Measurements from ENCODE around the gene ANKRD39.

ANKRD39 gene

GRCh38 chr2:96852667-96853066 is 5.1 kb downstream of the ANKRD39 start:
- no peak for DNase-seq

DNA sequence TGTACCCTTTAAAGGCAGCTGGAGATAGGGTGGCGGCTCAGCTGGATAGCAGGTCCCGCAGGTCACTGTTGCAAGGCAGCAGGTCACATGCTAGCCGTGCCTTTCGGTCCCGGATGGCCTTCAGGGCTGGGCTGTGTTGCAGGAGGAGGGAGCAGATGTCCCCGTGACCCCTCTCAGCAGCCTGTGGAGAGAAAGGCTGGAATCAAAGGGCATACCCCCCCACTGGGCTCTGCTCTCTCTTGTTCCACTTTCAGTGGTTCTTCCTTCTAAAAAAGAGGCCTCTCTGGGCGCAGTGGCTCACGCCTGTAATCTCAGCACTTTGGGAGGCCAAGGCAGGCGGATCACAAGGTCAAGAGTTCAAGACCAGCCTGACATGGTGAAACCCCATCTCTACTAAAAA is 9.6 kb downstream of the ANKRD39 start:
- DNase-seq: no peak

DNA sequence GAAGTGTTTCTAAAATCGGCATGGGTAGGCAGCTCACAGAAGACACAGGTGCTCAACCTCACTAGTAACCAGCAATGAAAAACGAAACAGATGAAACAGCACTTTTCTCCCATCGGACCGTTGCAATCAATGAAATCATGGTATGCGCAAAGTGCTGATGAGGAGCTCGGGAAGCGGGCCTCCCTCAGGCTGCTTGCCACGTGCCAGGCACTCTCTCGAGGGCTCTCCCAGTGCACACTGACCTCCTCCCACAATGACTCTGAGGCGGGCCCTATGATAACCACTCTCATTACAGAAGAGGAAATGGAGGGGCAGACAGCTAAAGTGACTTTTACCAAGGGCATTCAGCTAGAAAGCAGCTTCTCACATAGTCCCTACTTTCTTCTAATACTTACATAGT is 10.2 kb downstream of the ANKRD39 start:
- no peak for DNase-seq

DNA sequence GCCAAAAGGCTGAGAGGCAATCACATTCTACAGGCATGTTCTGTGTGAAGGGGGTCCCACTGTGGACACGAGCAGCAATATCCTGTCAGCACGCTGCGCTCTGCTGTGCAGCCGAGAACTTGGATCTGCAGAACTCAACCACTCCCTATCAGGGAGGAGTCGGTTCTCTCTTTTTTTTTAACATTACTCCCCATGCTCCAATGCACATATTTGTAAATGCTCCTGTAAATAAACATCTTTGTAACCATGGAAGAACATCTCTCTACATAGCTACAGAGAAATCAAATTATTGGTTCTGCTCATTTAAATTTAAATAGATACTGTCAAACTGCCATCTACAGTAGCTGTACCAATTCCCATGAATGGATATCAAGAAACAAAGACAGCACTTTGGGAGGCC is 11.0 kb downstream of the ANKRD39 start:
- no peak for DNase-seq

DNA sequence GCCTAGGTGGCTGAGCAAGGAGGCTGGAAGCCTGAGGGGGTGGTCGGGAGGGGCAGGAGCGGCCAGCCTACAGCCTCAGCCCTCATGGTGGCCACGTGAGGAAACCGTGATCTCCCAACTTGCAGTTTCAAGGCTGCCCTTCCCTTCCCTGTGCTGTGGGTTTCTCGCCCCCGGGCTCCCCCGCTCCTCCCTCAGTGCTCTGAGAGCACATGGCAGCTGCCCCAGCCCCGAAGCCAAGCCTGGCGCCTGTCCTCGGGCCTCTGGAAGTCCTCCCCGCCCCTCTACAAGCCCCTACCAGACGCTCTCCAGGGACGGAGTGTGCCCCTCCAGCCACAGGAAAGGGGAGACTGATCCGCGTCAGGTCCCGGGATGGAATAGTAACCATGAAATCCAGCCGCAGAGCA is 13.4 kb downstream of the ANKRD39 start:
- DNase-seq: no peak

DNA sequence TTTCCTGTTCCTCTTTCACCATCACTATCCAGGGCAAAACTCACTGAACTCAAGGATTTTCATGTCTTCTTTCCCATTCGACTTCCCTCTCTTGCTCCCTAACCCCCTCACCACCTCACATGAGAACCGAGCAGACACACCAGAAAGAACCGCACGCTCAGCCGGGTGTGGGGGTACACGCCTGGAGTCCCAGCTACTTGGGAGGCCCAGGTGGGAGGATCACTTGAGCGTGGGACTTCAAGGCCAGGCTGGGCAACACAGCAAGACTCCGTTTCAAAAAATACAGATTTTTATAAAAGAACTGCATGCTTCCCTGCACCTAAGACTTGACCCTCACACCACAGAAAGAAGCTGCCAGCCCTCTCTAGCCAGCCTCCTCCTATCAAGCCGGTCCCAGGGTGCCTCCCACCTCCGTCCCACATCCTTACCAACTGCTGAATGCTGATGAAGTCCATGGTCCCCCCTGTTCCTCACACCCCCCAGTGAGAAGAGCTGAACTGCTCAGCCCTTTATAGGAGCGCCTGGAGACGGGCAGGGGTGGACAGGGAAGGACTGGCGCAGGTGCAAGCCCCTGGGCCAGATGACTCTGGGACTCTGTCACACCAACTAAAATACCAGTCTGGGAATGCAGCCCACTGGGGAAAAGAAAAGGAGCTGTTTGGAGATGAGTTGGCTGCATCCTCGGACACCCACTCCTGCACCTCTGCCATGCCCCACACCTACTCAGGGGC is 14.1 kb downstream of the ANKRD39 start, which contains the start of gene ANKRD23:
Gene ANKRD23, minus strand, starts transcription at position 484 of the 731 bp plus-strand sequence. Its CDS starts 29 bp downstream, at position 455.
- DNase-seq: no peak

DNA sequence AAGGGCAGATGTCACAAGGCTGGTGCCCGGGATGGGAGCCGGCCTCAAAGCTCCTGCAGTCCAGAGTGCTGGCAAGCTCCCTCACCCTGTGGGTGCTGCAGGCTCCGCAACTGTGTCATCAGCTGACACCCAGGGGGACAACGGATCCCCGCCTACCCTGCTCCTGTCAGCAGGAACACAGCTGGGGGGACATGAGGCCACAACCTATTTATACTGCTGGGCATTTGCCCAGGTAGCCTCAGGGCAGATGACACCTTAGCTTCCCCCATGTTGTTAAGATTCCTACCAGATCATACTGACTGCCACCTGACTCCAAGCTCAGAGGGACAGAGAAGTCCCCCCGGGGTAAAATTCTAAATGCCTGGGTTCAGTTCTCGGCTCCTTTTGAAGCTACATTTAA is 15.2 kb downstream of the ANKRD39 start:
- no peak for DNase-seq

DNA sequence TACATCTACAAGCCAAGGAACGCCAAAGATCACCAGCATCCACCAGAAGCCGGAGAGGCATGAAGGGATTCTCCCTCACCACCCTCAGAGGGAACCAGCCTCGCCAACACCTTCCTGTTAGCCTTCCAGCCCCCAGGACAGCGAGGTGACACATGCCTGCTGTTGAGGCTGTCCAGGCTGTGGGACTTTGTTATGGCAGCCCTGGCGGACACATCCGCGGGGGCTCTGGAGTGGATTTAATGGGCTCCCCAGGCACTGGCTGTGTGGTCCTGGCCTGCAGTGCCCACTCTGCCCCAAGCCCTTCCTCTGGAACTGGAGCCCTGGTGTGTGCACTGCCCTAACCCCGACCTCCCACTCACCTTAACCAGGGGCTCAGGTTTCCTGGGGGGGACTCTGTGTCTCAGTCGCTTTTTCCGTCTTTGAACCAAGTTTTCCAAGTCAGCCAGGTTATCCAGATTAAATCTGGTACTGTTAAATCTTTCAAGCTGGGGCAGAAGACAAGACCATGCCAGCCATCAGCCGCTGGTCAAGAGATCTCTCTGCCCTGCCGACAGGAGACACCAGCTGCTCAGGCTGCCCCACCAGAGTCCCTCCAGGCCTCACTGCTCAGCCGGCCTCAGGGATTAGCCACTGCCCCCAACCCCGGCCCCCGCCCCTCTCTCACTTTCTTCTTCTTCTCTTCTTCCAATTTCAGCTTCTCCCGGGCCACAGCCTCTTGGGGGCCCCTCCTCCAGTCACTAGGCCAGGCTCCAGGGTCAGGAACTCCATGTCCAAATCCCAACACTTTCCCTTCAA is 15.9 kb downstream of the ANKRD39 start:
- DNase-seq: no peak

GRCh38 chr2:96839875-96840850 is 17.7 kb downstream of the ANKRD39 start:
- no peak for DNase-seq

- DNase-seq: no peak
Measured at GRCh38 chr2:96839293-96839874, 18.4 kb downstream of the ANKRD39 start.

GRCh38 chr2:96838345-96839292 is 19.2 kb downstream of the ANKRD39 start:
- no peak for DNase-seq

DNA sequence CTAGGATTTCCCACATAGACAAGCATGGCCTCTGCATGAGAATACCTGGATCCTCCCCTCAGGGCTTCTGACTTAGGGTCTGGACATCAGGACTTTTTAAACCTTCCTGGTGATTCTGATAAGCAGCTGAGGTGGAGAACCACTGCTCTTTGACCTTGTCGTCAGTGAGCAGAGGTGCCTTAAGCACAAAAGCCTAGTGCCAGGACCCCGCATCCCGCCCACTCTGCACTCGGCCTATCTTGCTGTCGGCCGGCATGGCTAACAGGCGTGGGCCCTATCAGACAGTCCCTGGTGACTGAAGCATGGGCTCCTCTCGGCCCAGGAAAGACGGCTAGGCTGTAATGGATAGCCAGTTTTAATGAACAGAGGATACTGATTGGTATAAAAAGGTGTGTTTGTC is 20.2 kb downstream of the ANKRD39 start:
- no peak for DNase-seq

DNA sequence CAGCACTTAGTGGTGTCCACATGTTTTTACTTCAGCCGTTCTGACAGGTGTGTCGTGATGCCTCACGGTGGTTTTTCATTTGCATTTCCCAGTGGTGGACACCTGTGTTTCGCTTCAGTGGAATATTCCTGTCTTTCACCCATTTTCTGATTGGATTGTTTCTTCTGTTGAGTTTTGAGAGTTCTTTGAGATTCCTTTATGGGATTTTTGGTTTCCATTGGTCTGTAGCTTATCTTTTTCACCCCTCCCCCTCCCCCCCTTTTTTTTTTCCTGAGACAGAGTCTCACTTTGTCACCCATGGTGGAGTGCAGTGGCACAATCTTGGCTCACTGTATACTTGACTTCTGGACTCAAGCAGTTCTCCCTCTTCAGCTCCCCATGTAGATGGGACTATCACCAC is 22.0 kb downstream of the ANKRD39 start:
- DNase-seq: no peak

GRCh38 chr2:96832754-96833507 is 24.9 kb downstream of the ANKRD39 start:
- no peak for DNase-seq

- no peak for DNase-seq
Measured at GRCh38 chr2:96832408-96832753, 25.4 kb downstream of the ANKRD39 start.

DNA sequence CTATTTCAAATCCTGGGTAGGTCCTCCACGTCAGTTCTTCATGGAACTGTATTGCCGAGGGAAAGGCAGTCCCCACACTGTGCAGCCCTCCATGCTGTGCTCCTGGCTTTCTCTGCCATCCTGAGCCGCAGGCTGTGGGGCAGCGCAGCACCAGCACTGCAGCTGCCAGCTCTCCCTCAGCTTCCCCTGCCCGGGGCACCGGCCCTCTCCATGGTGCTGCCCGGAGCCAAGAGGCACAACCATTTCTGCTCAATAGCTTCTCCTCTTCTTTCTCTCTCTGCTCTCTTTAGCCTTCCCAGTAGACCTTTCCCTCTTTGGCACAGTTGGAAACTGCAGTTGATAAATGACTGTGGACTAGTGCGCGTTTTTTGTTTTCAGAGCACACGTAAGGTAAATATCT is 26.1 kb downstream of the ANKRD39 start:
- no peak for DNase-seq

DNA sequence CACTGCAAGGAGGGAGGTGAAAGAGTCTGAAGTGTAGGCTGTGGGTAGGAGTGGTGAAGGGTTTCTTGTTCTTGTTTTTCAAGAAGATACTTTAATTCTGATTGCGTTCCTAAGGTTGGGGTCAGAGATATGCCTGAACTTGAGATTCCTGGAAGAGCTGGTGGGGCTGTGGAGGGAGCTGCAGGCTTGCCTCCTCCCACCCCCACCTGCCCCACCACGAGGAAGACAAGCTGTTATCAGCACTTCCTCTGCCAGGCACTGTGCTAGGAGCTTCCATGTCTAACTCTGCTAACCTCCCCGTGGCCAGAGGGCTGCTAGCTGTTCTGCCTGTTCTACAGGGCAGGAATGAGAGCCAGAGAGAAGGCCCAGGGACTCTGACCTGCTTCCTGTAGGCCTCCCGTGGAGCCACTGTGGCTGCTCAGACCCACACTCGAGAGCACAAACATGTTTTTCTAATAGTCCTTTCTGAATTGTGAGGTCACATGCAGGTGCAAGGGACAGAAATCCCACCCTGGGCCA is 27.7 kb downstream of the ANKRD39 start:
- no peak for DNase-seq

DNA sequence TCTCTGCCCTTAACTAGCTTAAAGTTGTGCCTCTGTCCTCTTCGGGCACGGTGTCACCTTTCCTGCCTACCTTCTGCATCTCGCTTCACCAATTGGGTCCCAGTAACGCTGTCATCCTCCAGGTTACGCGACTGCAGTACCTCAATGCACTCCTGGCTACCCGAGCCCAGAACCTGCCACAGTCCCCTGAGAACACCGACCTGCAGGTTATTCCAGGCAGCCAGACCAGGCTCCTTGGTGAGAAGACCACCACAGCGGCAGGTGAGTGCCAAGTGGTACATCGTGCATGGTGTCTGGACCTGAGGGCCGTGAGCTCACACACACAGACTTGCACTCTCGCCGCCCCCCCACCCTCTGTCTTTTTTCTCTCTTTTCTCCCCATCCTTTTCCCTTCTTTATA is 28.9 kb downstream of the ANKRD39 start:
- DNase-seq: no peak

- DNase-seq: no peak
Measured at GRCh38 chr2:96828436-96828835, 29.4 kb downstream of the ANKRD39 start.

DNA sequence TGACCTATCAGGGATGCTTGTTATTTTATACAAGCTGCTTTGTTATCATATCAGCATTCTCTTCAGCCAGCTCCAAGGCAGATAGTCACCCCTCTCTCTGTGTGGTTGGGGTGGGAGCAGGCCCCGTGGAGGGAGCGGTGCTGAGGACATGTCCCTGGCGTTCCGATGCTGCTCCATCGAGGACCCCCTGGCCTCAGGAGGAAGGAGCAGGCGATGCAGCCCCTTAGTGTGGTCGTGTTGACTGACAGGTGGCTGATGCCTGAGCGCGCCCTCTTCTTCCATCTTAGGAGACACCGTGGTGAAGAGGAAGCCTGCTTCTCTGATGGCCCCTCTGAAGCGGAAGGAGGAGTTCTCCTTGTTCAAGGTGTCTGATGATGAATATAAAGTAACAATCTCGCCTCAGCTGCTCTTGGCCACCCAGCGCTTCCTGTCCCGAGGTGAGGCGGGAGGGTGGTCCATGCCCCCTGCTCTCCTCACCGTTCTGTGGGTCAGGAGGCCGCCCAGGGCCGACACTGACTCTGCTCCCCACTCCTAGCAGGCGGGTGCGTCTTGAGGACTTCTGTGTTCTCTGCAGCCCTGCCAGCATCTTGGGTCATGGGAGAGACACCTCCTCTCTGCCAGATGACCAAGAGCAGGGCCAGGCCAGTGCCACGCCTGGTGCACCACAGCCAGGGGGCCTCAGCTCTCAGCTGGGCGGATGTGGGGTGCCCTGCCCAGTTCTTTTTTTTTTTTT is 31.1 kb downstream of the ANKRD39 start:
- DNase-seq: no peak

Measured in inflammatory macrophage treated with lipopolysaccharide for 4 hours (primary cell).